Fibroblast of skin of left quadriceps (primary cell): ENCODE results near the gene NYAP1.
"Not testable (repeated sequence)": the region's sequence is repeated elsewhere in the genome, so short reads cannot be mapped to it uniquely, and the experiment has no call there.

Experiments used
- DNase-seq, 2 experiments: peaks; one replicate each; pipeline ENCODE4 v3.0.0-alpha.2; 2013; ENCODE audit warnings: low read depth in 2 of 2

The NYAP1 gene

GRCh38 chr7:100483090-100483721 lies 521 bp upstream of the NYAP1 start:
- peak in 1 of 2 experiments; percentile 32 for DNase-seq

DNA sequence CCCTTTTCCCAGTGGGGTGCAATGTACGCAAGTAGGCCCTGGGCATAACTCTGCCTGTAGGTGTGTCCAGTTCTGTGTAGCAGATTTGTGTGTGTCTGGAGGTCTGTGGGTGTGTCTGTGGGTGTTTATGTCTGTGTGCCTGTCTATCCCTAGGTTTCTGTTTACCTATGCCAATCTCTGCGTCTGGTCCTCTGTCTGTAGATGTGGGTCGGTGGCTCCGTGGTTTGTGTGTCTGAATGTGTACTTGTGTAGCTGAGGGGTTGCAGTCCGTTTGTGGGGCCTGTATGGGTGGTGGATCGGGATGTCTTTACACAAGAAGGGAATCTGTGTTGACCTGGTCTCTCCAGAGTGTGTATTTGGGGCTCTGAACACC lies 932 bp downstream of the NYAP1 start:
- no peak for DNase-seq

GRCh38 chr7:100485471-100485876 lies 1.7 kb downstream of the NYAP1 start:
- no peak for DNase-seq

- DNase-seq, result no peak
Observed at GRCh38 chr7:100486111-100486636, 2.4 kb downstream of the NYAP1 start.

DNA sequence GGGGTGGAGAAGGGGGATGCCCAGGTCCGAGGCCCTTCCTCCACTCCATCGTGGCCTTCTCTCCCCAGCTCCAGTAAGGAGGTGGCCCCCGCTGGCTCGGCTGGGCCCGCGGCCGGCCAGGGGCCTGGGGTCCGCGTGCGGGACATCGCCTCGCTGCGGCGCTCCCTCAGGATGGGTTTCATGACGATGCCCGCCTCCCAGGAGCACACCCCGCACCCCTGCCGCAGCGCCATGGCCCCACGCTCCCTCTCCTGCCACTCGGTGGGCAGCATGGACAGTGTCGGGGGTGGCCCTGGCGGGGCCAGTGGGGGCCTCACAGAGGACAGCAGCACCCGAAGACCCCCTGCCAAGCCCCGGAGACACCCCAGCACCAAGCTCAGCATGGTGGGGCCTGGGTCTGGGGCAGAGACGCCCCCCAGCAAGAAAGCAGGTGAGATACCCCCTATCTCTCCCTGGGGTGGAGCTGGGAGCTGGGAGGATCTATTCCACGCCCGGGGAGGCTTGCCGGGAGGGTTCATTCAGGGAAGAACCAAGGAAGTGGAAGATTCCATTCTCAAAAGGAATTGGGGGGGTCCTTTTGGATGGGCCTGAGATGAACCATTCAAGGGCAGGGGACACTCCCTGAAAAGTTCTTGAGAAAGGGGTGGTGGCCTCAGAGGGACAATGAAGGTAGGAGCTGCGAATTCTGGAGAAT lies 3.2 kb downstream of the NYAP1 start:
- no peak for DNase-seq

GRCh38 chr7:100488333-100489095 lies 4.8 kb downstream of the NYAP1 start:
- no peak for DNase-seq

DNA sequence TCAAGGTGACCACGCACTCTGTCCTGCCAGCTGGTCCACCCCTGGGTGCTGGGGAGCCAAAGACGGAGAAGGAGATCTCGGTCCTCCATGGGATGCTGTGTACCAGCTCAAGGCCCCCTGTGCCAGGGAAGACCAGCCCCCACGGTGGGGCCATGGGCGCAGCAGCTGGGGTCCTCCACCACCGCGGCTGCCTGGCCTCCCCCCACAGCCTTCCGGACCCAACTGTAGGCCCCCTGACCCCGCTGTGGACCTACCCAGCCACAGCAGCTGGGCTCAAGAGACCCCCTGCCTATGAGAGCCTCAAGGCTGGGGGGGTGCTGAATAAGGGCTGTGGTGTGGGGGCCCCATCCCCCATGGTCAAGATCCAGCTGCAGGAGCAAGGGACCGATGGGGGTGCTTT lies 5.4 kb downstream of the NYAP1 start:
- DNase-seq, result no peak

DNA sequence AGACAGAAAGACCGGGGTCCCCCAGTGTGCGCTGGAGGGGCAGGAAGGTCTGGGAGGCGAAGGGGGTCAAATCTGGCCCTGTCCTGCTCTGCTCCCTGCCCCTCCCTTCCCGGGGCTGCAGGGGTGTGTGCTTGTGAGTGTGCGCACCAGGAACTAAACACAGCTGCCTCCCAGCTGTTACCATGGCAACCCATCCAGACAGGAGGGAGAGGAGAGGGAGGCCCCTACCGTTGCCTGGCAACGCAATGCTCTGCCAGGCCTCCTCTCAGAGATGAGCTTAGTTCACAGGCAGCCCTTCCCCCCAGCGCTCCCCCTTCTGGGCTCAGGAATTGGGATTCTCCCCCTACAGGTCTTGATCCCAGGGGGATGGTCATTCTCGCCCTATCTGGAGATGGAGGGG lies 6.1 kb downstream of the NYAP1 start:
- peak; percentile 89 to 91 for DNase-seq

GRCh38 chr7:100490483-100491191 lies 6.9 kb downstream of the NYAP1 start:
- DNase-seq, result no peak

DNA sequence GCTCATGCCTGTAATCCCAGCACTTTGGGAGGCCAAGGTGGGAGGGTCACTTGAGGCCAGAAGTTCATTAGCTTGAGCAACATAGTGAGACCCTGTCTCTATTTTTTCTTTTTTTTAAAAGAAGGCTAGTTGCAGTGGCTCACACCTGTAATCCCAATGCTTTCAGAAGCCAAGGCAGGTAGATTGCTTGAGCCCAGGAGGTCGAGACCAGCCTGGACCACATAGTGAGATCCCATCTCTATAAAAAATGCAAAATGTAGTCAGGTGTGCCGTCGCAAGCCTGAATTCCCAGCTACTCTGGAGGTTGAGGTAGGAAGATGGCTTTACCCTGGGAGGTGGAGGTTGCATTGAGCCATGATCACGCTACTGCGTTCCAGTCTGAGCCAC lies 7.5 kb downstream of the NYAP1 start:
- no peak for DNase-seq

GRCh38 chr7:100492738-100493475 lies 9.2 kb downstream of the NYAP1 start:
- DNase-seq, result no peak

DNA sequence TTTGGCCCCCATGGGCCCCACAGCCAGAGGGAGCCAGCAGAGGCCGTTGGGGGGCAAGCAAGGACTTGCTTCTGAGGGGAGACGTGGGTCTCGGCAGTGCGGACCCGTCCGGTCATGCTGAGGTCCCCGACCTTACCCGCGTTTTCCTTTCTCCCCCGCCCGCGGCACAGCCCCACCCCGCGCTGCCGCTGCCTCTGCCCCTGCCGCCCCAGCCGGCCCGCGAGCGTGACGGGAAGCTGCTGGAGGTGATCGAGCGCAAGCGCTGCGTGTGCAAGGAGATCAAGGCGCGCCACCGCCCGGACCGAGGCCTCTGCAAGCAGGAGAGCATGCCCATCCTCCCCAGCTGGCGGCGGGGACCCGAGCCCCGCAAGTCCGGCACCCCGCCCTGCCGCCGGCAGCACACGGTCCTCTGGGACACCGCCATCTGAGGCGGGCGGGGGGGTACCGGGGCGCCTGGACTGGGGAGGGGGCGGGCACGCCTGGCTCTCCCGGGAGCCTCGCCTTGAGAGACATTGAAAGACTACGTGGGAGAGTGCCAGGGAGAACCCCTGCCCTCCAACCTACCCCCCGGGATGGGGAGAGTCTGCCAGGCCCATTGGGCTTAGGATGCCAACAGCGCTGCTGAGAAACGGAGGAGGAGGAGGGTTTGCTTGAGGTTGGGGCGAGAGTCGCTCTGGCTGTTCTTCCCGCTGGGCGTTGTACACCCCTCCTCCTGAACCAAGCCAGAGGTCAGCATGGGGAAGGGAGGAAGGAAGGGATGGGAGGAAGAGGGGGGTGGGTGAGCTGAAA lies 9.9 kb downstream of the NYAP1 start:
- no peak for DNase-seq

DNA sequence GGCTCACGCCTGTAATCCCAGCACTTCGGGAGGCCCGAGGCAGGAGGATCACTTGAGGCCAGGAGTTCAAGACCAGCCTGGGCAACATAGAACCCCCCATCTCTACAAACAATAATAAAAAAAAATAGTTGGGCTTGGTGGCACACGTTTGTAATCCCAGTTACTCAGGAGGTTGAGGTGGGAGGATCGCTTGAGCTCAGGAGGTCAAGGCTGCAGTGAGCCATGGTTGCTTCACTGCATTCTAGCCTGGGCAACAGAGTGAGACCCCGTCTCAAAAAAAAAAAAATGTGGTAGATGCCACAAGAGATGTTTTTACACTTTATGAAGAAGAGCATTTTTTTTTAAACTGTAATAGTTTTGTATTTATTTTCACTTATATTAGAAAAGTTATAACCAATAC lies 12.8 kb downstream of the NYAP1 start:
- DNase-seq, result no peak

- not testable (repeated sequence) for DNase-seq
Observed at GRCh38 chr7:100500743-100501142, 17.0 kb downstream of the NYAP1 start.

DNA sequence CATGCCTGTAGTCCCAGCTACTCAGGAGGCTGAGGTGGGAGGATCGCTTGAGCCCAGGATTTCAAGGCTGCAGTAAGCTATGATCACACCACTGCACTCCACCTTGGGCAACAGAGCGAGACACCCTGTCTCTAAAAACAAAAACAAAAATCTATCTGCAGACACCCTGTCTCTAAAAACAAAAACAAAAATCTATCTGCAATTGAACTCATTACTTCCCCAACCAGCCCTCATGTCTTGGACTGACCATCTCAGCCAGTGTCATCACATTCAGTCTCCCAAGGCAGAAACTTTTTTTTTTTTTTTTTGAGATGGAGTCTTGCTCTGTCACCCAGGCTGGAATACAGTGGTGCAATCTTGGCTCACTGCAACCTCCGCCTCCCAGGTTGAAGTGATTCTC lies 20.3 kb downstream of the NYAP1 start:
- not testable (repeated sequence) for DNase-seq

DNA sequence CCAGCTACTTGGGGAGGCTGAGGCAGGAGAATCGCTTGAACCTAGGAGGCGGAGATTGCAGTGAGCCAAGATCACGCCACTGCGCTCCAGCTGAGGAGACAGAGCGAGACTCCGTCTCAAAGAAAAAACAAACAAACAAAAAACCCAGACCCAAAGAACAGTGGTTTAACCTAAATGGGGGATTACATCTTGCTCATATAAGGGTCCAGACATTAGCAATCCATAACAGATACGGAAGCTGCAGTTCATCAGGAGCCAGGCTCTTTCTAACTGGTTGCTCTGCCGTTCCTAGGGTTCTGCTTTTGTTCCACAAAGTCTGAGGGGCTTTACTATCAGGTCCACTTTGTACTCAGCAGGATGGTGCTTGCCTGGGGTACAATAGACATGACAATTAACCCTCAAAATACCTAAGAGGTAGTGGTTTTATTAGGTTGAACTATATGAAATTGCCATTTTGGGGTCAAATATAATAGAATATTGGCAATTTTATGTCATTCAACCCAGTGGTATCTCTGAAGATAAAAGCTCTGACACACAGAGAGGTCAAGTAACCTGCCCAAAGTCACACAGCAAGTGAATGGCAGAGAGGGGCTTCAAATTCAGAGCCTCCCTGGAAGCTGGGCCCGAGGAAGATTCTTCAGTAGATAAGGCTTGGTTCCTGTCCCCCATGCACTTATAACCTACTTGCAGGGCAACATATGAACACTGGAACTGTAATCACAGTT lies 21.3 kb downstream of the NYAP1 start:
- no peak for DNase-seq

DNA sequence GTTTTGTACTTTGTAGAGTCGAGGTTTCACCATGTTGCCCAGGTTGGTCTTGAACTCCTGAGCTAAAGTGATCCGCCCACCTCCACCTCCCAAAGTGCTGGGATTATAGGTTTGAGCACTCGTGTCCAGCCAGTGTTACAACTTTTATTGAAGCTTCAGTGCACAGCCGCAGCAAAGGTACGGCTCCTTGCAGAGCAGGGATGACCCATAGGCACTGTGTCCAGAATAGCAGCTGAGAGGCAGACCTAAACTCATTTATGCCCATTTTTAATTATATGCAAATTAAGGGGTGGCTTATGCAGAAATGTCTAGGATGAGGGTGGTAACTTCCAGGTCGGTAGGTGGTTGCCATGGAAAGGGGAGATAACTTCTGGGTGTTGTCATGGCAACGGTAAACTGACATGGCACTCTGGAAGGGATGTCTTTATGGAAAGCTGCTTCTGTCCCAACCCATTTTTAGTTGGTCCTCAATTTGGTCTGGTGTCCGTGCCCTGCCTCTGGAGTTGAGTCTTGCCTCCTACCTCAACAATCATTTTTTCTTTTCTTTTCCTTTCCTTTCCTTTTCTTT lies 22.7 kb downstream of the NYAP1 start:
- no peak for DNase-seq

DNA sequence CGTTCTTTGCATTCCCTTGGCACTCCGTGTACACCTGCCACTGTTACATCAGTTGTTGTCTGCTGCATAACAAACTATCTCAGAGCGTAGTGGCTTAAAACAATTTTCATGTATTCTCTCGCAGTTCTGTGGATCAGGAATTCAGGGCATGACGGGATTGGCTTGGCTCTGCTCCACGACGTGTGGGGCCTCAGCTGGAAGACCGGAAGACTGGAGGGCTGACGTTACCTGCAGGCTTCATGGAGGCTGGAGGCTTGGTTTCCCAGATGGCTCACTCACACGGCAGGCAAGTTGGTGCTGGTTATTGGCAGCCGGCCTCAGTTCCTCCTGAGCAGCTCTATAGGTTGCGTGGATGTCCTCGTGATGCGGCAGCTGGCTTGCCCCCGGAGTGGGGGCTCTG lies 25.5 kb downstream of the NYAP1 start:
- peak; percentile 82 to 83 for DNase-seq

- no peak for DNase-seq
Observed at GRCh38 chr7:100510437-100511239, 26.9 kb downstream of the NYAP1 start.
